IPS-NIHi7 (cell line): ENCODE data around the gene BARHL2.

Source experiments
- DNase-seq: peaks from one replicate; pipeline ENCODE4 v3.0.0; 2012; ENCODE audit warnings: mixed read lengths; ENCODE audit errors: extremely low spot score

The BARHL2 gene

GRCh38 chr1:90710579-90711536 is 6.2 kb downstream of the BARHL2 start:
- DNase-seq, result no peak

- DNase-seq, result no peak
Measured at GRCh38 chr1:90709535-90709934, 7.6 kb downstream of the BARHL2 start.

GRCh38 chr1:90708826-90709225 is 8.3 kb downstream of the BARHL2 start:
- no peak for DNase-seq

GRCh38 chr1:90708236-90708786 is 8.8 kb downstream of the BARHL2 start:
- DNase-seq, result no peak

- peak; percentile 86 for DNase-seq
Measured at GRCh38 chr1:90707363-90707710, 9.8 kb downstream of the BARHL2 start.

- DNase-seq, result no peak
Measured at GRCh38 chr1:90706437-90707362, 10.4 kb downstream of the BARHL2 start.

GRCh38 chr1:90705956-90706355 is 11.1 kb downstream of the BARHL2 start:
- no peak for DNase-seq

GRCh38 chr1:90704817-90705216 is 12.3 kb downstream of the BARHL2 start:
- DNase-seq, result peak; percentile 73

- no peak for DNase-seq
Measured at GRCh38 chr1:90694846-90695245, 22.3 kb downstream of the BARHL2 start.

GRCh38 chr1:90687747-90688146 is 29.4 kb downstream of the BARHL2 start:
- DNase-seq, result no peak

- no peak for DNase-seq
Measured at GRCh38 chr1:90675161-90675847, 41.8 kb downstream of the BARHL2 start.

- no peak for DNase-seq
Measured at GRCh38 chr1:90671741-90672140, 45.4 kb downstream of the BARHL2 start.

GRCh38 chr1:90671251-90671650 is 45.9 kb downstream of the BARHL2 start:
- no peak for DNase-seq
